NCI-H187 treated with DMSO at 0.1 percent for 48 hours (cell line): ENCODE data around the gene CMTM4.
"Not testable (repeated sequence)": the region's sequence is repeated elsewhere in the genome, so short reads cannot be mapped to it uniquely, and the experiment has no call there.

Experiments used
- DNase-seq: peaks from one replicate; lab custom pipeline; 2025; lab: John Stamatoyannopoulos, UW

The CMTM4 gene

DNA sequence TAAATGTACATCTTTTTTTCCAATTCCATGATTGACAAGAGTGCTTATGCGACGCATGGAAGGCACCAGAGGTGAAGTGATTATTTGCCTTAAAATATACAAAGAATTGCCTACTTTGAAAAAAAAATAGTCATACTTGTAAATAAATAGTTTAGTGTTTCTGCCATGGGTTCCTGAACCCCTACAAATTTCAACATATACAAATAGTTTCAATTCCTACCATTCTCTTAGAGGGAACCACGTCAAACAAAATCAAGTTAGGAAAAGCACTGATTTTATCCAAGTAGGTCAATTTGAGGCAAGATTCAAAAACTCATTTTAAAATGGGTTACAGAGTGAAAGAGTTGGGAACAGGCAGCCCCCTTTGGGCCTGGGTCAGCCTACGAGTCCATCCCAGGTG, 80.4 kb downstream of the CMTM4 start:
- DNase-seq, result no peak

- no peak for DNase-seq
Observed at GRCh38 chr16:66614161-66614802, 82.3 kb downstream of the CMTM4 start.

GRCh38 chr16:66612422-66612821, 84.1 kb downstream of the CMTM4 start:
- DNase-seq, result no peak

- DNase-seq, result not testable (repeated sequence)
Observed at GRCh38 chr16:66611911-66612310, 84.6 kb downstream of the CMTM4 start.

DNA sequence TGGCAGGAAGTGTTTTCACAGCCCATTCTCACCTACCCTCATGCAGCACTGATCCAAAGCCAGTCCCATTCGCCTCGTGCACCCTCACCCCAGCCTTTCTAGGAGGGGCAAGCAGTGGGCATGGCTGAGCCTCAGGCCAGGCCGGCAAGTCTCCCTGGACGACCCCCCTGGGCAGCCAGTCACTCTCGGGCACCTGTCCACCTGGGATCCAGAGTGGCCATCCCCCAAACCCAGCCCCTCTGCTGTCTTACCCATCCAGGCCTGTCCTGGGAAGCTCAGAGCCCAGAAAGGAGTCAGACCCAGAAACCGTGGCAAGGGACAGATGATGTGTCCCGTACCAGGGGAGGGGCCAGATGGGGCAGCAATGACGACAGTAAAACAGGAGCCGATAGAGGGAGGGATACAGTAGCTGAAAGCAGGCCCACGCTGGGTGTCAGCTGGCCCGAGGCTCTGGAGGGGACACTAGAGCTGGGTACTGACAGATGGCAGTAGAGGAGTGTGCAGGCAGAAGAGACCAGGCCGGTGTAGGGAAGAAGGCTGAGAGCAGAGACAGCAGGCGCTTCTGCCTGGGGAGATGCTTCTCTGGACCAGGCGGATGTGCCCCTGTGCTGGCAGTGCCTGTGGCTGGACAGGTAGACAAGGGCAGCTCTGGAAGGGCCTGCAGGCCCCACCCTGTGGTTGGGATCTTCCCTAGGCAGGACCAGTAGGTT, 86.3 kb downstream of the CMTM4 start:
- no peak for DNase-seq

DNA sequence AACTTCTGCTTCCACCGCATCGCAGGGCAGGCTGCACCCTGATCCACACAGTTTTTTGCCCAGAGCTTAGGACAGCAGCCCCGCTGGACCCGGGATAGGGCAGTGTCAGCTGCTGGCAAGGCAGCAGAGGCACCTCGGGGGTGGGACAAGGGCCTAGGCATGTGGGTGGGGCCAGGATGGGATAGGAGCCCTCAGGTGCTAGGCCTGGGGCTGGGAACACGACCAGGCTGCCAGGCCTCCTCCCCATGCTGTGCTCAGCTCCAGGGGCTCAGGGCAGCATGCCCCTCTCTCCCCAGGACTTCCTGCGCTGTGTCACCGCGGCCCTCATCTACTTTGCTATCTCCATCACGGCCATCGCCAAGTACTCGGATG, 87.4 kb downstream of the CMTM4 start:
- DNase-seq, result no peak

- no peak for DNase-seq
Observed at GRCh38 chr16:66608241-66609138, 88.1 kb downstream of the CMTM4 start.

DNA sequence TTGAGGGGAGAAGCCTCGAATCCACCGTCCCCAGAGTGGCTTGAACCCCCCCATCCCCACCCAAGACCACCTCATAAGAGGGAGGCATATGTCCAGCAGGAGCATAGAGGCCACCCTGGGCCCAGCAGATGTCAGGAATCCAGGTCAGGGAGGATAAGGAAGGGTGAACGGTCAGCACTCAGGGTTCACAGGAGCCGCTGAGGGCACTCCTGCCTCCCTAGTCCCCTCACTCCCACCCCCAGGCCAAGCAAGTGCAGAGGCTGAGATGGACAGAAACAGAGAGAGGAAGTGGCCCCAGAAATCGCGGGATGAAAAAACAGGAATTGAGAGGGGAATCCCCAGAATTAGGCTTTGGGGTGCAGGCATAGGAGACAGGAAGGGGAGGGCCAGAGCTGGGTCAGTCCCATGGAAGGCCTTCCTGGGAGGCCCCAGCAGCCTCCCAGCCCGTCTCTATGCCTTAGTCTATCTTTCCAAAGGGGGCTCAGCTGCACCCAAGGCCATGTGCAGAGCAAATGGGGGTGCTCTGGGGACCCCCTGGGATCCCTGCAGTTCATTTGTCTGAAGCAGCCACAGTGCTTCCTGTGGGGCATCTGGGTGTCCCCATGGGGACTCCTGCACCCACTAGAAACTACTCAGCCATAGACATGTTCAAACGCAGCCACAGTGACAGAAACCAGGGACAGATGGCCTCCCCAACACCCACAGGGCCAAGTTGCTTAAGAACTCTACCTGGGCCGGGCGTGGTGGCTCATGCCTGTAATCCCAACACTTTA, 90.4 kb downstream of the CMTM4 start:
- DNase-seq, result no peak

DNA sequence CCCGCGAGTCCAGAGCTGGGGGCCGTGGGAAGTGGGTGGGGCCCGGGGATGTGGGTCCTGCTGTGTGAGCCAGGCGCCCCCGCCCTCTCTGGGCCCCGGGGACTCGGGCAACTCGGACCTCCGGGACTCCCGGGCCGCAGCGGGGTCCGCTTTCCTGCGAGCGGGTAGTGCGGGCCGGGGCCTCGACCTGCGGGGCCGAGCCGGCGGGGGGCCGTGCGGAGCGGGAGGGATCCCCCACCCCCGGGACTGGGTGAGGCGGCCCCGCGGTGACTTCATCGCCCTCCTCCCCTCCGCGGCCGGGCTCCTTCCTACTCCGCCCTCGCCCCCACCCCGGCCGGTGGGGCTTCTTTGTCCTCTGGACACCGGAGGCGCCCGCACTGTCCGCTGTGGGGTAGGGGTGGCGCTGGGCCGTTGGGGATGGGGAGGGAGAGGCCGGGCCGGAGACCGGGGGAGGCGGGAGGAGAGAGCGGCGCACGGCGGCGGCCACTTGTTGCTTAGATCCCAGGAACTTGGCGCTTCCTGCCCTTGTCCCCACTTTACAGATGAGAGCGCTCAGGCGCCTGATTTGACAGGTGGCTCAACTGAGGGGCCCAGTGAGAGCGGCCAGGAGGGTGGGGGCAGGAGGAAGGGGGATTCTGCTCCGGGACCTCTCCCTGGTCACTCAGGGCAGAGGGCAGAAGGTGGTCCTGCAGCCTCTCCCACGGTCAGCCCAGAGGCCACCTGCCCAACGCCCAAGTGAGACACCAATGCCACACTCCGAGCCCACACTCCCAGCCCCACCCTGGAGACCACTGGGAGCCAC, 91.2 kb downstream of the CMTM4 start:
- DNase-seq, result no peak

DNA sequence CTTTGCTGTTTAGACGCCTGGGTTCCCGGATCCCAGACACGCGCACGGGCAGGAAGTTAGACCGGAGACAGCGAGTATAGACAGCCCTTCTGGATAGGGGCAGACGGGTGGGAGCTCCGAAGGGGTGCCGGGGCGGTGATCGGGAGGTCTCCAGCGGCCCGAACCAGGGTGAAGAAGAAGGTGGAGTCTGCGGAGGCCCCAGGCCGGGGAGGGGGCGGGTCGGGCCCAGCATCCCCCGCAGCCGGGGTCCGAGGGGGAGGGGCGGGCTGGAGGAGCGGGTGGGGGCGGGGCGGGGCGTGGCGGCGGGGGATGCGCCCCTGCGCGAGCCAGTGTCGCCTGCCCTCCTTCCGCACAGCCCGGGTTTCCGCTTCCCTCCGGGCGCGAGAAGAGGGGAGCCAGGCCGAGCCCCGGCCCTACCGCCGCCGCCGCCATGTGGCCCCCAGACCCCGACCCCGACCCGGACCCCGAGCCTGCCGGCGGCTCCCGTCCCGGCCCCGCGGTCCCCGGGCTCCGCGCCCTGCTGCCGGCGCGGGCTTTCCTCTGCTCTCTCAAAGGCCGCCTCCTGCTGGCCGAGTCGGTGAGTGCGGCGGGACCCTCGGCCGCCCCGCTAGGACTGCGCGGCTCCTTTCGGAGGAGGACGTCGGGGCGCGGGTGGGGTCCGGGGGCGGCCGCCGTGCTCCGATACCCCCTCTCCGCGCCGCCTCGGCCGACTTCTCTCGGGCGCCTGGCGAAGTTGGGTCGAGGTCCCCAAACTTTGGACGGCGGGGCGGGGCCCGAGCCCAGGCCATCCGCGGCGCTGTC, 92.0 kb downstream of the CMTM4 start, which contains the start of gene CMTM3:
CMTM3 (plus strand) TSS at position 329 of the 801 bp plus-strand sequence; CDS start at position 431, 102 bp downstream.
- DNase-seq, result no peak

GRCh38 chr16:66603537-66604375, 92.8 kb downstream of the CMTM4 start:
- no peak for DNase-seq

DNA sequence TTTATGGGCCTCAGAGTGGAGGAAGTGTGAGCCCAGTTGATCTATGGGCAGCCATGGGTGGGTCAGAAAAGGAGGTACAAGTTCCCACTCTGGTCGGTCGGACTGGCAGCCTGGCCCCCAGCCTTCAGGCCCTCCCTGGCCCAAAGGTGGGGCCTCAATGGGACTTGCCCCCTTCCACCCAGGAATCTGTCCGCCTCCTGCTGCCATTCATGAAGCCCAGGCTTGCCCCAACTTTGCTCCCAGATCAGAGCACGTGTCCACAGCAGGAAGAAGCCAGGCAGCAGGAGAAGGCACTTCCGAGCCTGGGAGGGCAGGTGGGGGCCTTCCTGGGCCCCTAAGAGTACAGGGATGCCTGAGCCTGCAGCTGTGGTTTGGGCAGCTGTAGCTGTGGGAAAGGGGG, 95.1 kb downstream of the CMTM4 start:
- DNase-seq, result no peak

GRCh38 chr16:66600477-66600876, 96.1 kb downstream of the CMTM4 start:
- no peak for DNase-seq

- no peak for DNase-seq
Observed at GRCh38 chr16:66599726-66600125, 96.8 kb downstream of the CMTM4 start.

DNA sequence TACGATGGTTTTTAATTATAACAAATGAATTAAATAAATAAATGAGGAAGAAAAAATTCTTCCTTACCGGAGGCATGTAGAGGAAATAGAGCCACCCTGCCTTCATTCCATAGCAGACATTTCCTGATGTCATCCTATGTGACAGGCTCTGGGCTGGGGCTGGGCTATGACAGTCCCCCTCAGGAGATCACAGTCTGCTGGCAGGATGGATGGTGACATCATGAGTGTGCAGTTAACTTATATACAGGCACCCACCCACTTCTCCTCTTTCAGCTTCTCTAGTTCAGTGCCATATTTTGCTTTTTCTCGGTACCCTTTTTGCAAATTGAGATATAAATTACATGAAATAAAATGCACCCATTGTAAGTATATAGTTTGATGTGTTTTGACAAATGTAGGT, 98.4 kb downstream of the CMTM4 start:
- no peak for DNase-seq

GRCh38 chr16:66596986-66597848, 99.3 kb downstream of the CMTM4 start:
- no peak for DNase-seq

- DNase-seq, result not testable (repeated sequence)
Observed at GRCh38 chr16:66596559-66596958, 100.0 kb downstream of the CMTM4 start.

DNA sequence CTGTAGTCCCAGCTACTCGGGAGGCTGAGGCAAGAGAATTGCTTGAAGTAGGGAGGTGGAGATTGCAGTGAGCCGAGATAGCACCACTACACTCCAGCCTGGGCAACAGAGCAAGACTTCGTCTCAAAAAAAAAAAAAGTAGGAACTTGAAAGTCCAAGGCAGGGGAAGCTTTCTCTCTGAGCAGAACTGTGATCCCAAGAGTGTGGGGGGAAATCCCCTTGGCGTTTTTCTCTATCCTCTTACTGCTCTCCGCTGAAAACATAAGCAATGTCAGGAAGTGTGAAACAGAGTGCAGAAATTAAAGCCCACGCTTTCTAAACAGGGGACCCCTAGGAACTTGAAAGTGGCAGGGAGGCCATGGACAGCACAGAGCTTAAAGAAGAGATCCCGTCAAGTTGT, 101.8 kb downstream of the CMTM4 start:
- DNase-seq, result no peak
